ENCODE results near the gene GNAI3. TPM values are rescaled to one million over a fixed set of nuclear protein-coding genes. Genes with fewer than 3 reads are reported as not detected.

GNAI3 gene
- total and polyA plus RNA-seq, 2 donors (not counting 3 experiments of a cell fraction or from before 2014, with no cell fraction given) = 5.0 to 14.0 TPM

- TF ChIP-seq POLR2A (IDR thresholded peaks at IDR 0.05; ENCODE audit: low read depth, low read length) (no peak), FOS (IDR thresholded peaks at IDR 0.05; ENCODE audit: borderline replicate concordance, insufficient read depth, low read length) (no peak), MYC (IDR thresholded peaks at IDR 0.05; ENCODE audit: low read depth, low read length) (no peak), MAX (IDR thresholded peaks at IDR 0.05; ENCODE audit: insufficient read depth, insufficient read length) (no peak), JUN (IDR thresholded peaks at IDR 0.05; ENCODE audit: borderline replicate concordance, insufficient read depth, insufficient read length, low read depth) (no peak), POLR2AphosphoS5 (IDR thresholded peaks at IDR 0.05; ENCODE audit: insufficient read depth, low read depth, low read length) (no peak), CTCF (IDR thresholded peaks at IDR 0.05; ENCODE audit: extremely low read depth in 1 of 2, insufficient read depth in 1 of 2, low read depth in 1 of 2, low read length in 2 of 2) (no peak), EZH2 (IDR thresholded peaks at IDR 0.05; ENCODE audit: borderline replicate concordance, low read depth, low read length, severe bottlenecking) (no peak), GATA2 (IDR thresholded peaks at IDR 0.05; ENCODE audit: insufficient read depth, insufficient read length, low read depth, low read length) (no peak)
- Histone ChIP-seq H3K36me3 (ENCODE audit: control insufficient read depth in 2 of 2, extremely low read depth in 1 of 2, insufficient read depth in 2 of 2, low read length in 2 of 2) (no peaks in the 10 kb centered on the region), H3K4me2 (ENCODE audit: insufficient read depth, low read length) (no peak overlapping the region), H2AFZ (ENCODE audit: low read depth, low read length) (no peak overlapping the region), H3K4me3 (replicated peaks in 1 of 3; ENCODE audit: insufficient read depth in 1 of 3, low read depth in 1 of 3, low read length in 3 of 3) (no peak overlapping the region), H3K79me2 (ENCODE audit: control insufficient read depth, insufficient read depth, low read length) (no peaks in the 10 kb centered on the region), H3K9me1 (replicated peaks; ENCODE audit: control insufficient read depth, extremely low read depth, insufficient read depth, low read length) (no peaks in the 10 kb centered on the region), H3K4me1 (ENCODE audit: control insufficient read depth, extremely low read depth, insufficient read depth, low read length) (peaks cover 9% of the 10 kb centered on the region), H3K27me3 (ENCODE audit: control insufficient read depth in 2 of 2, insufficient read depth in 2 of 2, low read length in 2 of 2) (peaks cover 16 to 23% of the 10 kb centered on the region in 2 experiments), H3K27ac (ENCODE audit: insufficient read depth, low read depth, low read length) (no peak overlapping the region), H4K20me1 (replicated peaks; ENCODE audit: control insufficient read depth, extremely low read depth, insufficient read depth, low read length) (no peaks in the 10 kb centered on the region), H3K9me3 (replicated peaks; ENCODE audit: control insufficient read depth, insufficient read depth, low read length) (no peaks in the 10 kb centered on the region), H3K9ac (replicated peaks; ENCODE audit: extremely low read depth, insufficient read depth, low read length) (no peak overlapping the region)
- dilution Hi-C loops (cut with MboI; ENCODE audit: extremely low pct_ligation_motif_present, low sequenced_read_pairs) = no loop called here
- ChIA-PET CTCF (interaction anchor here (4.3 kb wide), 1 partner anchor 15 kb away, joined by 33 read pairs; no protein-coding TSS in a partner anchor), POLR2A (no interaction called here)
- no peak for FAIRE-seq
- intact Hi-C loops (cut with micrococcal nuclease) = no loop called here
- no peak for DNase-seq (ENCODE audit: low read depth, low spot score)
- no TSS peak for BruUV-seq (replicated peaks)
These were observed 106.1 kb downstream of the GNAI3 start for GRCh38 chr1:109654519-109654918.

Measured in endothelial cell of umbilical vein (primary cell).